ENCODE data around the gene SCNM1.

The SCNM1 gene, protein sequence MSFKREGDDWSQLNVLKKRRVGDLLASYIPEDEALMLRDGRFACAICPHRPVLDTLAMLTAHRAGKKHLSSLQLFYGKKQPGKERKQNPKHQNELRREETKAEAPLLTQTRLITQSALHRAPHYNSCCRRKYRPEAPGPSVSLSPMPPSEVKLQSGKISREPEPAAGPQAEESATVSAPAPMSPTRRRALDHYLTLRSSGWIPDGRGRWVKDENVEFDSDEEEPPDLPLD
- 16.3 to 36.9 (median 25.0) reads per million in 18 experiments for total RNA-seq

DNA sequence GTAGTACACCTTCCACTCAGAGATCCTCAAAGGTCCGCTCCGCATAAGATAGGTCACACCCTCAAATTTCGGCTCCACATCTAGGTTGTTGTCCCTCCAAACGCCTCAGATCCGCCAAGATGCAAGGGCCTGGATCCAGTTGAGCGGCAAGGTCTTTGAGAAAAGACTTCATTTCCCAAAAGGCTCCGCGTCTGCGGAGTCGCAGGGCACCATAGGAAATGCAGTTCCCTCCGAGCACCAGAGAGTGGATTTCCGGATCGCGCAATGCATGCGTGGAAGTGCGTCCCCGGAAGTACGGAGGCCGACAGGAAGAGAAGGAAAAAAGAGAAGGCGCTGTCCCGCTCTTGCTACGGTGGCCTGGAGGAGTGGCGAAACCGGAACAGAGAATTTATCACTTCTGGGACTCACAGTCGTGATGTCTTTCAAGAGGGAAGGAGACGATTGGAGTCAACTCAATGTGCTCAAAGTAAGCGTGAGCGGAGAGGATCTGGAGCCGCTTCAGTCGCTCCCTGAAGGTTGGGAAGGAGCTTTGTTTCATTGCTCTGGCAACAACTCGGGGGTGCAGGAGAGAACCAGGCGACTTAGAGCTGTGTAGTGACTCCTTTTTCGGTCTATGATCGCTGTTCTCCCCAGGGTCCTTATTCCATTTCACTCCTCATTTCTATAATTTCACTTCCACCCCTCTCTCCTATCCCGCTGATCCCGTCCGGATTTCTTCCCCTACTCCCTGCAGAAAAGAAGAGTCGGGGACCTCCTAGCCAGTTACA lies at the start of gene SCNM1, which contains the start of gene LYSMD1:
TSS of gene SCNM1 (plus strand) at position 407 of the 767 bp plus-strand sequence. CDS start at position 416, 9 bp downstream.
TSS of gene LYSMD1 (minus strand) at position 165 of the 767 bp plus-strand sequence. CDS start 644 bp downstream, outside the sequence.
- peak; percentile 99 to 100 for DNase-seq

DNA sequence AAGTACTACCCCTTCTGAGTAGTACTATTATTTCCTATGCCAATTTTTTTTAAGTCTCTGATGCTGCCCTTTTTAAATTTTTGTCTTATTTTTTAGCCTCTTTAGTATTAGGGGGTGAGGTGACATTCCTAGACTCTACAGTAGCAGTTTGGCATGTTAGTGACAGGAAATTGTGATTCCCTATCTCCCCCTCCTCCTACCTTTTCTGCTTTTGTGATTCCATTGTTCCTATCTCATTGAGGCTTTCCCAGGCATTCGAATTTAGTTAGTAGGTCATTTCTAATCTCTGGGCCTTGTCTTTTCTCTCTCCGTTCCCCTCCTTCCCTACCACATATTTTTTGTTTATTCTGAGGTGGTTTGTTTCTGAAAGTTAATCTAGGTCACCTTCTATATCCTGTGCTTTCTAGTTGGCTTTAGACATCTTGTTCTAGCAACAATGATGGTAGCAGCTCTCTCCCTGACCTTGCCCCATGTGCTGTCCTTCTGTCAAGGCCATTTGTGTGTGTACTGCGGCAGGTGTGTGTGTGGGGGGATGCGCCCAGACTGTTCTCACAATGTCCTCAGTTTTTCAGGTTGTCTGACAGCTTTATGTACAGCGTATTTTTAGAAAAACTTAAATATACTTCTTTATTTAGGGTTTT lies 41.1 kb upstream of the SCNM1 start:
- DNase-seq = no peak

DNA sequence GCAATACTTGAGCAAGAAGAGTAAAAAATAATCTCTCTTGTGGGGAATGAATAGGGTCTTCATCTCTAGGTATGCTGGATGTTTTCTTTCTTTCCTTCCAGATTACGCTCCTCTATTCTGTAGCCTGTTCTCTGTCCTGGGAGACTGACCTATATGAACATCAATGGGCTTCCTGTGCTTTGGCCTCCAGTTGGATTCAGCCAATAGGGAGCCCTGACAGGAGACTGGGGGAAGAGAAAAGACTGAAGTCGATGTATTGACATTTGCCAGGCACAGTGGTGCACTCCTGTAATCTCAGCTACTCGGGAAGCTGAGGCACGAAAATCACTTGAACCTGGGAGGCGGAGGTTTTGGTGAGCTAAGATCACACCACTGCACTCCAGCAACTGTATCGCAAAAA lies 37.1 kb upstream of the SCNM1 start:
- no peak for DNase-seq

DNA sequence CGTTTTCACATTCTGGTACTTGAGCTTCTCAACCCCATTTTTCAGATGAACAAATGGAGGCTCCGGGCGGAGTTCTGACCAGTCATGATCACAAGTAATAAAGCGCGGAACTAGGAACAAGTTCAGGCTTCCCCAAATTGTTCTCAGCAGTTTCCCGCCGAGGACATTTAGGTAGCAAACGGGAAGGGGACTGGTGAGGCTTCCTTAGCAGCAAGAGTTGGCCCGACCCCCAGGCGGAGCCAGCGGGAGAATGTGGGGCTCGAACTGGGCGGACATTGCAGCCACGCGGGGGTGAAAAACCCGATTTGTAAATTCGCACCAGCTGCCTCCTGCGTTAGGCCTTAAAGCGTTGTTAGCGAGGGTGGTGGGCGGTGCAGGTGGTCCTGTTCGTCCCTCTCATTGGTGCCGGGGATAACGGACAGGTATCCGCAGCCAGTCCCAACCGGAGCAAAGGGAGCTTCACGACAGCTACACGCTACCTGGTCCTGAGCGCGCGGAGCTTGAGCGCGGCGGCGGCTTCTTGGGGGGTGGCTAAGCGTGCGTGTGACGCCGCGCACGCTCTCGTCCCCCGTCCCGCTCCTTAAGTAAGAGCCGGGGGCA lies 34.9 kb upstream of the SCNM1 start:
- peak; percentile 69 to 78 for DNase-seq

DNA sequence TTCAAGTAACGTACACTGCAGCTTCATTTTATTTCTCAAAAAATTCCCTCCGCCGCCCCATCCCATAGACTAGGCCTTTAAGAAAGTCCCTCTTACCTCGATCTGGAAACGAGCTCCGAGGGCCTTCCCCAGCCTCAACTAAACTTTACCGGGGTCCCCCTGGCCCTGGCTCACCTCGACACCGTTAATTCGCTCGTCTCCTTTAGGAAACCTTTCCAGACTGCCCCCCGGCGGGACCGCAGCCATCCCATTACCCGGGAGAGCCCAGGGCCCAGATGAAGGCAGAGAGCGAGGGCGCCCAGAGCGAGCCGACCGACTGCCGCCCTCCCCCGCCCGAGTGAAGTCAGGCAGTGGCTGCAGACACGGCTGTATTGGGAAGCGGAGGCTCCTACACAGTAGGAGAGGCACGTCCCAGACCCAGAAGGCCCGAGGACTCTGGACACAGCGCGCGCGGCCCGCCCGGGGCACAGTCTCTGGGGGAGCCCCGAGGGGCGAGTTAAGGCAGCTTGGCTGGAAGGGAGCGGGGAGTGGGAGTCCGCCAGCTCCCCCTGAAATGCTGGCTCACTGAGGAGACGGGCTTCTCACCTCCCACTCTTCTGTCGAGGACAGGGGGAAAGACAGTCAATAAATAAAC lies 34.1 kb upstream of the SCNM1 start:
- no peak for DNase-seq

DNA sequence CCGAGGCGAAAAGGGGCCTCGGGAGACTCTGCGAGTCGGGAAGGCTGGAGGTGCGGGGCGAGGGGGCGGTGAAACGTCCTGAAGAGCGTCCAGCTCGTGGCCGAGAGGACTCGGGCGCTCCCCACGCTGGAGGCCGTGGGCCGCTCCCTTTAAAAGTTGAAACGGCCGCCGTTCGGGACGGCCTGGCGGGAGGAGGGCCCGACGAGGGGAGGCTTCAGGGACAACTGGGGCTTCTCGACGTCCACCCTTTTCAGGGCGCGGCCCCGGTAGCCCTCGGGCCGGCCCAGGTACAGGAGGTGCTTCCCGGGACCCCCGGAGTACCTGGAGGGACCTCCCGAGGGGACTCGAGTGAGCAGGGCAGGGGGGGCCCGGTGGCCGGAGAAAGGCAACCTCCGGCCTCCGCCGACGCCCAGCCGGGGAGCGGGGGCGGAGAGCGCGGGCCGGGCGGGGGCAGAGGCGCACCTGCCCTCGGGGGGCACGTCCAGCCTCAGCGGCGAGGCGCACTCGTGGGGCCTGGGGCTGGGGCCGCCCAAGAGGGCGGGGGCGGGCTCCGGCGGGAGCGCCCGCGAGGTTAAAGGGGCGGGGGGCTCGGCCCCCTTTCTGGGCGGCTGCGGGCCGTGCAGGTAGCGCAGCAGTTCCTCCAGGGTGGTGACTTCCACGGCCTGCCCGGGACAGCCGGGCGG lies 33.5 kb upstream of the SCNM1 start:
- no peak for DNase-seq

DNA sequence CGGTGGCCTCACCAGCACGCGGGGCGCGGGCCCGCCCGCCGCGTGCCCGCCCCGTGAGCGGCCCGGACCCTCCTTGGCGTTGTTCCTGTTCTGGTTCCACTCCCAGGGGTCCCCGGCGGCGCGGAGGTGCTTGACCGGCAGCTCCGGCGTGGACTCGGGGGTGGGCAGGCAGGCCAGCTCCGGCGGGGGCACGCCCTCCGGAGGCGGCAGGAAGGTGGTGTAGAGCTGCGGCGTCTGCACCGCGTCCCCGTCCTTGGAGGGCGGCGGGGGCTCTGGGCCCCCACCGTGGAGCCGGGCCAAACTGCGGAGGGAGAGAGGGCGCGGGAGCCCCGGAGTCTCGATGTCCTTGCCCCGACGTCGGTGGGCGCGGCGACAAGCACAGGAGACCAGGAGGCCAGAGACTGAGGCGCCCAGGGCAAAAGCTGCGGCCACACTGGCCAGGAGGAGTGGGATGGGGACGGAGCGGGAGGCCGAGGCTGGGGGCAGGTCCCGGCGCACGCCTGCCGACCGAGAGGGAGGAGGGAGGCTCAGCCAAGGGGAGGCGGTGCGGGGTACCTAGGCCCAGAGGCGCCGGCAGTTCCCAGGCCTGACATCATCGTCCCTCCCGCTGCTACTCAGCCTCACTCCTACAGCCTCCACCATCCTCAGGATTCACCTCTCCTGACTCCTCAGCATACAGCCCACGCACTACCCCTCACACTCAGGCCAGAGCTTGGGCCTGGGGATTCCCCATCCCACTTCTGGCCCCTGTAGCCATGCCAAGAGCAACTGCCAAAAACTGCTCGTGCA lies 32.7 kb upstream of the SCNM1 start:
- DNase-seq = no peak

DNA sequence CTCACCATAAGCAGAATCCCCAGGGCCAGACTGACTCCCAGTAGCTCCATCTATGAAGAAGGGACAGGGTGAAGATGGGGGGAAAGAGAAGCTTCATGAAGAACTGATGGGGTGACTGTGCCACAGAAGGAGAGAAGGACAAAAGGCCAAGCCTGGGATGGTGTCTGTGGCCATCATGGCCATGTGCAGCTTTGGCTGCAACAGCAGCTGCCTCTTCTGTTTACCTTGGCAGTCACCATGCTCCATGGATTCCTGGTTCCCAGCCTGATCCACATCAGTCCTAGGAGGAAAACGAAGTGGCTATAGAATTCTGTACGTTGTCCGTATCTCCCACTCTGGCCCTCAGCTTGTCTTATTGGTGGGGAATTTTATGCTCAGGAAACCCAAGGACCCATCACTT lies 31.5 kb upstream of the SCNM1 start:
- DNase-seq = no peak

DNA sequence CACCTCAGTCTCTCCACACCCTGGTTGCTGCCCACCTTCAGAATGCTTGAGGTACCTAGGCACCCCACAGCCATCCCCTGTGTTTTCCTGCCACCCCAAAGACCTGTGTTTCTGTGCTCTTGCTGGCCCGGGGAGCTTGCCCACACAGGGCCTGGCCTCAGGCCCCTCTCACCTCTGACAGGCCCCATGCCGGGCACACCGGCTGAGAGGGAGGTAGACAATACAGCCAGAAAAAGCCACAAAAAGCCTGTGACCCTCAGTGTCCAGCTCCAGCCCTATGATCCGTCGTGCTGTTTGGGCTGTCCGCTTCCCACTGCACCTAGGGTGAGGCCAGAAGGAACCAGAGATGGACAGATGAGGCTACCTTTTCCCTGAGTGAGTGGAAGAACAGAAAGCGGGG lies 31.0 kb upstream of the SCNM1 start:
- no peak for DNase-seq

DNA sequence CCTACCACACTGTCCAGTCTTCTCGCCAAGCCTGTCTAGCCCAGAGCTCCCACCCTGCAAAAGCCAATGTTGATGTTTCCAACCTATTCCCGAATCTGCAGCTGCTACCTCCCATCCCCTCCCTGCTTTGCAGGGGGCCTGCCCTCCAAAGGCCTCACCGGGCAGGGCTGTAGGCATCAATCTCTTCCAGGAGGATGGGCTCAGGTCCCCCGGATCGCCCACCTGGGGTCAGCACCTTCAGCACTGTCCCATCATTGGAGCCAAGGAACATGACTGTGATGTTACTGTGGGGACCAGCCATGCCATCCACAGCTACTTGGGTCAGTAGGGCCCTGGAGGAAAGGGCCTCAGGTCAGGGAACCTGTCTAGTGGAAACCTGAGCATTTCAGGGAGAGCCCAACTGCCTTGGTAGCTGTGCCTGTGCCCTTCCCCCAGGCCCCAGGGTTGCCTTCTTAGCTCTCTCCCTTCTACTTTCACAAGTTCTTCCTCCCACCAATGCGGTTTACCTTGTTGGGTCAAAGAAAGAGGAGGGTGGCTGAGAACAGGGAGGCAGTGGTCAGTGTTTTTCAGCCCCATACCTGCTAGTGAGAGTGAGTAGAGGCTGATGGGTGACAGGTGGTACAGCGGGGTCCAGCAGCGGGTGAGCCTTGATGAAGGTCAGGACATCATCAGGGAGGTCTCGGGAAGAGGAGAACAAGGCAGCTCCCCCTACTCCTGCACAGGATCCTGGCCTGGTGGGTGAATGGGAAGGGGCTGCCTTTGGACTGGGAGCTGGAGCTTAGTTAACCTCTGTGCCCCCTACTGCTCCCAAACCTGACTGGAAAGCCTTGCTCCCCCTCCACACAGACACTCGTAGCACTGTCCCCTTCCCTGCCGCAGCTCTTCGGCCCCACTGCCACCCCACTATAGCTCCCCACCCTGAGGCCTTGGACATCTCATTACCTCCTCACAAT lies 30.2 kb upstream of the SCNM1 start:
- no peak for DNase-seq

DNA sequence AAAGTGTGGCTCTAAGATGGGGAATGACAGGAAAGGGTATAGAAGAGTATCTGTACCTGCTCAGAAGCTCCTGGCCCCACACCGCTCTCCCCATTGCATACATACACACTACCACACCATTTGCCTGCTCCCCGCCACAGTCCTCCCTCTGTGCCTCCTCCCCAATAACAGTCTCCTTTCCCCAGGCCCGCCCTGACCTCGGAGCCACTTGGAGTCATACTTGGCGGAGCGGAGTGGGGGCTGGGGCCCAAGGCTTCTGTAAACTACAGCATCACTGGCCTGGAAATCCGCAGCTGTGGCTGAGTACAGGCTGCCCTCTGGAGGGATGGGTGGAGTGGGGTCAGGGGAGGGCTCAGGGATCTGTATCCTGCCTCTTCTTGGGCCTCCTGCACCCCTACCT lies 28.2 kb upstream of the SCNM1 start:
- DNase-seq = no peak

DNA sequence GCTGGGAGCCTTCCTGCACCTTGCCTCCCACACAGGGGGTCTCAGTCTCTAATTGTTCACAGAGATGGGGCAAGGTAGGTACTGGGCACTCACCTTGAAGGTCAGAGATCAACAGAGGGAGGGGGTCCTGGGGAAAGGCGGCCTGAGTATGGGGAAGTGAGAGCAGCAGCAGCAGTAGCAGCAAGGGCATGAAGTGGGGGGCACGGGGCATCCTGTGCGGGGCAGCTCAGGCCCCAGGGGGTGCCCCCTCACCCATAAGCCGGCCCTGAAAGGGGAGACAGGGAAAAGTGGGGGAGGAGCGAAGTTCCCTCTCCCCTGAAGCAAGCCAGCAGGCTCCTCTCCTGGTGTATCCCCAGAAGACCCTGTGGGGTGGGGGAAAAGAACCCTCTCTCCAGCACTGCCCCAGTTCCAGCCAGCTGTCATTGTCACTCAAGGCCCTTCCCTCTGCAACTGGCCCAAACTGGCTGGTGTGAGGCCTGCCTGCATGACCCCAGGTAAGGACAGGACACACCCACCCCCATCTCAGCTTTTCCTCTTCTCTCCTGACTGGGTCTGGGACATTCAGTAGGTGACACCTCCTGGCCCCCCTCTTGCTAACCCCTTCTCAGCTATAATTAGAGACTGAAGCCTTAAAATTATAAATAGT lies 23.4 kb upstream of the SCNM1 start:
- DNase-seq = no peak

DNA sequence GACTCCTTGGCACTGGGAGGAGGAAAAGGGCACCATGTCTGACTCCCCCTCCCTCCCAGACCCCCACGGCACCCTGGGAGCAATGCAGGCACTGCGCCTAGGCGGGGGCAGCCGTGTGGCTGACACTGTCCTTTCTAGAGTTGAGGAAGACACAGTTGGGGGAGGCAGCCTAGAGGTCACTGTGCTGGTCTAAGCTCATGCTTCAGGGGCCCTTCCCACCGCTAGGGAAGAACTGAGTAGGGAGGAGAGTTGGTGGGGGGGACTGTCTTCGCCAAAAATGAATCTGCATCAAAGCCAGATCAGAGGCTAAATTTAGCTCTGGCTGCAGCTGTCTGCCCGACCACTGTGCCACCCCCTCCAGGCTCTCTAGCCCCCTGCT lies 22.9 kb upstream of the SCNM1 start:
- DNase-seq = no peak

DNA sequence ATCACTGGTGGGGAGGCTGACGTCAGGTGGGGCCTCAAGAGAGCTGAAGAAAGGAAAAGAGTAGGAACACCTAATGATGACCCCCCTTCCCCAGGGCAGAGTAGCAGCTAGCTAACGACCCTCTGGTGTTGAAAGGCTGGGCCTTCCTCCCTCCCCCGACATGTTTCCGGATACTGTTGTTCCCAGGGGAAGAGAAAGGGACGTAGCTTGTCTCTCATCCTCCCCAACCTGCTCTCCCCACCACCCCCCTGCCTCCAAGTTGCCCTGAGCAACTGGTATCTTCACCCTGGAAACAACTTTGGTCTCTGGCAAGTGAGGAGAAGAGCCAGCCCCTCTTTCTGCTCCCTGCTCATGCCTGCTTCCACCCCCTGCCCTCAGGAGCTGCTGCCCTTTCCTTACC lies 22.0 kb upstream of the SCNM1 start:
- DNase-seq = no peak

DNA sequence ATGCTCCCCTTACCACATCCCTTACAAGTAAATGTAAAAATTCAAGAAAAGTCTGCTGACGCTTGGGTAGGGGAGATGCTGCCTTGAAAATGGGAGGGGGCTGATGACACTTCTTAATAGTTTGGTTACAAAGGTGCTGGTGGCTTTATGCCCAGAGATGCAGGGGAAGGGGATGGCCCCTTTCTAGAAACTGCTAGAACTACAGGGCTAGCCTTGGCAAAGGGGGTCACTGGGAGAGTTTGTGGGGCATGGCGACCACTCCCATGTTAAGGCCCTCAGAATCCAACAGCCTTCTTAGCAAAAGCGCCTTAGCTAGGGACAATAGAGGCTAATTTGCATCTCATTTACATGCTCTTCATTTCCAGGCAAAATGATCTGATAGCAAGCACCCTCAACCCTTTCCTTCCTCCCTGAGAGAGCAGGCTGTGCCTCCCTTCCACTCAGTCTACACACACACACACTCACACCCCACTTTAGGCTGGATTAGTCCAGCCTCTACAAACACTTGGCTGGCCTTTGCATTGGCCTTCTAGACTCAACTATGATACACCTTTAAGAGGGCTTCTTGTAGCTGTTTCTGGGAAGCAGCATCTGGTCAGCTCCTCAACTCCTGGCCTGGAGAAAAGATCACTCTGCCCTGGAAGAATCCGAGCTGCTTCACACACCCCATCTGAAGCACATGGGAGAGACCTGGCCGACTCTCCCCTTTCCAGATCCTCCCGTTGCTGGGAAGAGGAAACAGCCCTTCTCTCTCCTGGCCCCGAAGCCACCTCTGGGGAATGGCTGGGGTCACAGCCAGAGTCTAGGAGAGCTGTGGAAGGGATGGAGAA lies 21.3 kb upstream of the SCNM1 start:
- DNase-seq = no peak

DNA sequence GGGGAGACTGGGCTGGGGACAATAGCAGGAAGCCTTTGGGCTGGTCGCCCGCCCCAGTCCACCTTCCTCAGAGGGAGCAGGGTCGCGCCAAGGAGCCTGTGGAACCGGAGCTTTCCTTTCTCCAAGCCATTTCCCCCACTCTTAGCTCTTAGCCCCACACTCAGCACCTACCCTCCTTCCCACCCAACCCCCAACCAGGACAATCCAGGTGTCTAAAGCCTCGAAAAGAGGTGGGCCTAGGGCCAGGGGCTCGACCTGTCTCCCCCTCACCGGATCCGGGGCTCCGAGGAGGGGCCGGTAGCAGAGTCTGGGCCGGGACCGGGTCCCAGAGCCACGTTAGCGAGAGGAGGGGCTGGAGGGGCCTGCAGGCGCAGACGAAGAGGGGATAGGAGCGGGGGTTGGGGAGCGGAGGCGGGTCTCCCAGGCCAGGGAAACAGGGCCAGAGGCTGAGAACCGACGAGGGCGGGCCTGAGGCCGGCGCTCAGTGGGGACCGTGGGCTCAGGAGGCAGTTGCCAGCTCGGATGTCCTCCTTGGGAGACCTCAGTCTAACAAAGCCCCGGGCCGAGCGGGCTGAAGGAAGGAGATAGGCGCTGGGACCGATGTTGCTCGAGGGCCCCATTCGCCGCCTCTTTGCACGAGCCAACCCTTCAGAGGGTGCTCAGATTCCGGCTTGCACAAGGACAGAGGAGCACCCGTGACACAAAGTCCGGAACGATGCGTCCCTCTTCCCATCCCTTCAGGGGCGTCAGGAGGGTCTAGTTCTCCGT lies 20.5 kb upstream of the SCNM1 start:
- DNase-seq = peak; percentile 11 to 25

DNA sequence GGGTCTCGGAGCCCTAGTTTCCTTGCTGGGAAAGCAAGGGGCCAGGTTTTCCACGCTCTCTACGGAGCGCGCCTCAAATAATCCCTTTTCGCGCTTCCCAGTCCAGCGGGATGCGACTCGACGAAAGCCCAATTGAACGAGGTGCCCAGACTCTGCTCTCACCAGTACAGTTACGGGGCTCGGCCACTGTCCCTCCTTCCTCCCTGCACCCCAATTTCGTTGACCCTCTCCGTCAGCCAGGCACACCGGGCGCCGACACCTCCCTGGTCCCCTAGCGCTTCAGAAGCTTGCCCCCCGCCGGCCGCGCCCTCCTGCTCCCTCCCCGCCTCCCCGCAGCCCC lies 19.9 kb upstream of the SCNM1 start:
- DNase-seq = no peak

All from inflammatory macrophage (primary cell).